Amniotic epithelial cell (primary cell): Measurements from ENCODE around the gene LDLRAD4.

Source experiments
- DNase-seq: peaks from one replicate; pipeline ENCODE4 v3.0.0-alpha.2; 2010; ENCODE audit warnings: low read depth

Gene LDLRAD4

DNA sequence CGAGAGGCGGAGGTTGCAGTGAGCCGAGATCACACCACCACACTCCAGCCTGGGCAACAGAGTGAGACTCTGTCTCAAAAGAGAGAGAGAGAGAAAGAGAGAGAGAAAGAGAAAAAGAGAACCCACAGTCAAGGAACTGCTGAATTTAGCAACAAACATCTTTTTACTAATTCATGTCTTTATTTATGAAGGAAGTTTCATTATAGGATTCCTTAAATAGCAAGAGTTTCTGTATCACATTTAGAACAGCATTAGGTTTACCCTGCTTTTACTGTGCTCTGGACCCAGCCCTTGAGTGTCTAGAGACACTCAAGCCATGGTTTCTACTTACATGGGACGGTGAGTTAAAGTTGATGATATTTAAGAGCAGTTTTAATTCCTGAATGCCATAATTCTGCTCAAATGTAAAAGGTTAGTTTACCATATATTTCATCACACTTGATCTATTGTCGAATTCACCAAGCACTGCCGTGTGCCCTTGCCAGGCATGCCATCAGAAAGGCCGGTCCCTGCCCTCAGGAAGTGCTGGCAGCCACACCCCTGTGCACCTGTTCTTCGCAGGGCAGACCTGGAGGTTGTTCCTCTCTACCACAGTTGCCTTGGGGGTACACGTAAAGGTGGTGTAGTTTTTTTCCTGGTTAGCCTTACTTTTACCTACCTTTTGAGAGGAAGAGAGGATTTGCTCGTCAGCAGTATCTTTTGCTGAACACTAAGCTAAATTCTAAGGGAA is 153.3 kb downstream of the LDLRAD4 start:
- DNase-seq: no peak

DNA sequence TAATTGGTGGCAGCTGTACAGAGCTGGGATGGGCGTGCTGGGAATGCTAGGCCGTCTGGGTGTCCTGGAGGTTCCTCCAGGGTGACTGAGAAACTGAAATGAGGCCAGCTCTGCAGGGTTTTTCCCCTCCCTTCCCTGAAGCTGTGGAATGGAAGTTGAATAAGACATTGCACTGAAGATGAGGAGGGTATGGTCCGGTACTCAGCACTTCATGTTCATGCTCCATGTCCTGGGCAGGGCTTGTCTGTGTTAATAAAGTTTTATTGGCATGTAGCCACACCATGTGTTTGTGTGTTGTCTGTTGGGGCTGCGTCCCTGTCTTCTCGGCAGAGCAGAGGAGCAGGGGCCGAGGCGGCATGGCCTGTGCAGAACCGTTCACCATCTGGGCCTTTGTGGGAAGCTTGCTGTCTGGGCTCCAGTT is 154.0 kb downstream of the LDLRAD4 start:
- no peak for DNase-seq

DNA sequence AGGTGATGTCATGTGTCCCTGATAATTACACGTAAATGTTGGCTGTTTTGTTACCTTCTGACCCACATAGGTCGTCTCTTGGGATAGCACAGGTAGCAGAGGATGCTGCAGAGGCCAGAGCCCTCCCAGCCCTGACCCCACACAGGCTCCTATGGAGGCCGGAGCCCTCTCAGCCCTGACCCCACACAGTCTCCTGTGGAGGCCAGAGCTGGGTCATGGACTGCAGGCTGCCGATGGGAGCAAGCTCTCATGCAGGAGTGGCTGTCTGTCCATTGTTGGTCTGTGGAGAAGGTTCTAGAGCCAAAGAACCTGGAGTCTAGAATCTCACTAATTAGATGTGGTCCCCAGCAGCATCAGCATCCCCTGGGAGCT is 155.5 kb downstream of the LDLRAD4 start:
- DNase-seq: no peak

DNA sequence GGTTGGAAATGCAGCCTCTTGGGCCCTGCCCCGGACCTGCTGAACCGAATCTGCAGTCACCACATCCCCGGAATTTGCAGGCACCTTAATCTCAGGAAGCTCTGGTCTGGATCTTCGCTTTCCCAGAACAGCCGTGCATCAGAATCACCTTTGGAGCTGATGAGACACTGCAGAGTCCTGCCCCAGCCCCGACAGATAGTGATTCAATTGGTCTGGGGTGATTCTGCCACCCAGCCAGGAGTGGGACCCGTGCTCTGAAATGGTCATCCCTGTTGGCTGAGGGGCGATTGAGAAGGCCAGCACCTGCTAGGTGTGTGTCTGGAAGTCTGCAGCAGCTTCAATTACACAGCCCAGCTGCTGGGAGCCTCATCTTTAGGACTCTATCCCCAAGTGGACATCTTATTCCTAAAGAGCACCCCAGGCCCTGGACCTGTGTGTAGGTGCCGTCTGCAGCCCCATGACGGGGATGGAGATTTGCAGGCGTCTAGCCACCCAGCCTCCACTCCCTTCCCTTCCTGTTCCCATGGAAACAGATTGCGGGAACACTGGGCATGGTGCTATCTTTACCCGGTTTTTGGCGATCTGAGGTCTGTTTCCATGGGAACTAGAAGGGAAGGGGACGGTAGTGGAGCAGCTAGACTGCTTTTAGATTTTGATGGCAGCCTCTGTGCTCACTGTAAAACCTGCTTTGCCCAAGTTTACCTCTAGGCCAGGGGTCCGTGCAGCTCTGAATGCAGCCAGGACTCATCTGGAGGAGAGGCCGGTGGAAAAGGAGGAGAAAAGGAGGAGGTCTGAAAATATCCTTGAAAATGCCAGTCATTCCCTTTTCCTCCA is 156.1 kb downstream of the LDLRAD4 start:
- DNase-seq: peak; percentile 43

DNA sequence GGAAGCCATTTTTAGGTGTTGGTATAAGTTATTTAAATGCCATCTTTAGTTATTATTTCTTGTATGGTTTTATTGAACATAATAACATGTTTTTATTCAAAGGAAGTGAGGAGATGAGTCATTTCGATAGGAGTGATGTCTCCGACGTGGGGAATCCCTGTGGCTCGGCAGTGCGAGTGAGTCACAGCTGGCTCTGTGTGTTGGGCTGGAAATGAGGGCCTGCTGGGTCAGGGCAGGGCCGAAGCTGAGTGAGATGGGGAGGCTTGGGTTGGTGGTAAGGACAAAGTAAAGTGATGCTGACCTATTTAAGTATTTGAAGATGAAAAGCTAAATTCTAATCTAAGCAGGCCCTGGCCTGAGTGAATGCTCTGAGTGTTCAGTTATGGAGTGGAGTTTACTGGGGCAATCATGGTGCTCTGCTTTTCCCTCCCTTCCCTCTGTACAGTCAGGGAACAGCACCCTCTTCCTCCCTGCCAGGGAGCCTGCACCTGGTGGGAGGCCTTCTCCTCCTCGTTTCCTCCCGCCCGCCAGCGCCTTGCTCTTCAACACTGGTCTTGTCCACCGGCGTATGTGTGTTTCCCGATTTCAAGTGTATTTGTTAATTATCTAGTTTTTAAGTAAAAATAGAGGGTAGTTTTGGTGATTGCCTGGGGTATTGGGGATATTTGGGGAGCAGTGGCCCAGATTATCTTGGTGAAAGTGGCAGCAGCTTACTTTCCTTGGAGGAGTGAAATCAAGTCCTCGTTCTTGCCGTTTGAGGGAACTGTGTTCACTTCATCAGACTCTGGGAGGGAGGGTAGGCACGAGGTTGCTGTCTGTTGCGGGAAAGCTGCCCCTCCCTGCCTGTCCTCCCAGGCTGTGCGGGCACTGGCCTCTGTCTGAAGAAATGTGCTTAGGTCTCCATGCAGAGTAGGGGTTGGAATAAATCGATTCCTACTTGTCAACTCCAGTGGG is 157.0 kb downstream of the LDLRAD4 start:
- DNase-seq: peak; percentile 91

DNA sequence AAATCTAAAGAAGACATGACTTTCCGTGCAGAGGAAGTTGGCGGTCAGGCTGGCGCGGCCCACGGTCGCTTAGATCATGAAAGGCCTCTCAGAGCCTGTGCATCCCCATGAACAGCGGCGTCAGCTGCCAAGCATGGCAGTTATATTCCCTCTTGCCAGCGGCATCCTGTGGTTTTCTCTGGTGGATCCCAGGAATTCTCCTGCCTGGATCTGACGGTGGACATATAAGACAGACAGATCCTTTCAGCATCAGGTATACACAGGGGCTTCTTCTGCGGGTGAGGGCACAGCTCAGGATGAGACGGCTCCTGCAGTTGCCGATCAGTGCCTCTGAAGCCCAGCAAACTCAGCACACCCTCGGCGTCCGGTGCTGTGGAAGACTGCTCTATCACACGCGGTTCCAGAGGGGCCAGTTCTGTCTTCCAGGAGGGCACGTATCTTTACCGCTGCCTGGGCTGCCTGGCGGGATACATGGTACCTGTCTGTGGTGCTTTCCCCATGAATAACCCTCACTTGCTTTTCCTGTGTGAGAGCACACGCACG is 157.8 kb downstream of the LDLRAD4 start:
- no peak for DNase-seq

DNA sequence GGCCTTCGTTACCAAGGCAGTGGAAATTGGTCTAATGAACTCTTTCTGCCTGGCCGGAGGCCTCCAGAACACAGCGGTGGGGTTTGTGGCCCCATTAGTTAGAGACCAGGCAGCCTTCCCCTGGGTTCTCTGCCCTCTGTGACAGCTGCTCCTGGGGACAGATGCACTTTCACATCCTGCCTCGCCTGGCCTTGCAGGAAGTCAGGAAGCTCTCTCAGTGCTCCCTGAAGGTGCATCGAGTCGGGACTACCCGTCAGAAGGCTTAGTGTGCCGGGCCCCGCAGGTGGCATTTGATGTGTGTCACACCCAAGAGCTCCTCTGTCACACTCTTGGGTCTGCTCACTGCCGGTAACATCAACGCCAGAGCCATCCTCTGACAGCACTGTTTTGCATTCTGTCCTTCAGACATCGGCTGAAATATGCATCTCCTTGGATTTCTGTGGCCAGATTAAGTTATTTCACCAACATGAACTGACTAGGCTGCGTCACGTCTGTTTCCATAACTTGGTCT is 158.3 kb downstream of the LDLRAD4 start:
- DNase-seq: no peak

DNA sequence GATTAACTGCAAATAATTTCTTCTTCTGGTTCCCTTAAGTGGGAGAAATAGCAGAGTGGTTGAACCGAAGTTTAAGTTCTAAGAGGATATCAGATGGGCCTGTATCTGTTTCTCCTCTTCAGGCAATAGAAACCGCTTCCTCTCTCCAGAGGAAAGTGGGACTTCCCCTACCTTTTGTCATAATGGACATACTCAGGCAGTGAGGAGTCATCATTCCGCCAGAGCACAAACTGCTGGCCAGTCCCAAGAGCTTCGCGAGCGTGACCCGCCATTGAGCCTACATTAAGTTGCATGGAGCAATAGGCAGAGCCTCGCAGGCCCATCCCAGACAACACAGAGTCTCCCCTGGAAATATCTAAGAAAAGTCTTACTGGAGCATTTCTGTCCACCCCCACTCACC is 158.9 kb downstream of the LDLRAD4 start:
- DNase-seq: peak; percentile 17

DNA sequence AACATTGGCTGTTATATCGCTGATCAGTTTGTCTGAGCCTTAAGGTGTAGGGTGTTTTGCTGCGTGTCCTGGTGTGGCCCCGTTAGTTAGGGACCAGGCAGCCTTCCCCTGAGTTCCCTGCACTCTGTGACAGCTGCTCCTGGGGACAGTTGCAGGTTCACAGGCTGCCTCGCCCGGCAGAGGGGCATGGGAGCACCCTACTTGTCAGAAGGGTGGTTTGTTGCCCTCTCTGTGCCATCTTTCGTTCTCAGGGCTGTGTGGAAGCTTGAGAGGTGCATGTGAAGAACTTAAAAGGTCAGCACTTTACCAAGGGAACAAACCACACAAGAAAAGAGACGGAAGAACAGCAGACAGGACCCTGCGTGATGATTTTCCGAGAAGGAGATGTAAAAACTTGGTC is 159.6 kb downstream of the LDLRAD4 start:
- DNase-seq: no peak

DNA sequence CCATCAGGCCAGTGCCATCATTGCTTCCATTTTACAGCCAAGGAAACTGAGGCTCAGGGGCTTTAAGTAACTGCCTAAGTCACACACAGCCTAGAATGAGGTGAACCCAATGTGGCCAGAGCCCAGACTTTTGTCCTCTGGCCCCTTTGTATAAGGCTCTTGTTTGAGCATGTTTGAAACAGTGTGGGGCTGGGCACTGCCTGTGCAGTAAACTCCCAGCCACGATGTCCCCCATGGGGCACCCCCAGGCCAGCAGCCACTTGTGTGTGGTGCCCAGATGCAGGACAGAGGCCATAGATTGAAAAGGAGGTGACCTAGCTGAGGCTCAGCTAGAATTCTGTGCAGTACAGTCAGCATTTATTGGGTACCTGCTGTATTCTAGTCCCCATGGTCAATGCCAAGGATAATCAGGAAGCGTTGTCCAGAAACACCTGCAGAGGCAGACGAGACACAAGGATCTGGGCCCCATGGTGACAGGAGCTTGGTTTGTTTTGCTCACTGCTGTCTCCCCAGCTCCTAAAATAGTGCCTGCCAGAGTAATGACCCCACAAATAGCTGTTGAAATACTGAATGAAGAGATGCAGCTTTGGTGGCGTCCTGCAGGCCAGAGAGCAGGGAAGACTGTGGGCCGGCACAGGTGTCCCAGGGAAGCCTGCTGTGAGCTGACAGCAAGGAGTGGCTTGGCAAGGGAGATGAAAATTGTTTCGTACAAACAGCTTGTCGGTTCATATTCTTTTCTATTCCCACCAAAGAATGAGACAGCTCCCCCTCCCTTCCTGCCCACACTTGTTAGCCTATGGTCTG is 160.7 kb downstream of the LDLRAD4 start:
- DNase-seq: no peak

DNA sequence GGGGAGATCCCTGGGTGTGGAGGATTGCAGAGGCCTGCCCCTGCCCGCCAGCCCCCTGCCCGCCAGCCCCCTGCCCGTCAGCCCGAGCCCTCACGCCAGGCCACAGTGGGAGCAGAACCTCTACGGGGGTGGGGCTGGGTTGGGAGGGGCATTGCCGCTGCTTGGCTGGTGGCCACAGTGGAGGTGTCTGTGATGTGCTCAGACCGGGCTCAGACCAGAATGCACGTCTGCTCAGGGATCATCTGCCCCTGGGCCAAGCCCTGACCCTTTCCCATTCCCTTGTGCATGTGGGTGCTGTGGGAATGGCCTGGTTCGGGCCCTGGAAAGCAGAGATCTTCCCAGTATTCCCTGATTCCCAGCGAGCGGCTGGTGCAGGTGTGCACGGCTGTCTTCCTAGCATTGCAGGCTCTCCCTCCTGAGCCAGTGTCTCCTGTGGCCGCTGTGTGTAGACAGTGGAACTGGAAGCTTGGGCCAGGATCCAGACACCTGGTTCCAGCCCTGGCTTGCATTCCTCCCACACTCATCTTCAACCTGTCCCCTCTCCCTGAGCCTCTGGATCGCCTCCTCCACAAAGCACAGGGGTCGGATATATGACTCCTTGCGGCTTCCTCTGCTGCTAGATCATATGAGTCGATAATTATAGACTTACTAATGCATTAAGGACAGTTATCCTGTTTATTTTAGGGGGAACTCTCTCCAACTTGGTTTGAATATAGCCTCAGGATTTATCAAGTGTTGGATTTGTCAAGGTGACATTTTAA is 161.6 kb downstream of the LDLRAD4 start:
- no peak for DNase-seq

DNA sequence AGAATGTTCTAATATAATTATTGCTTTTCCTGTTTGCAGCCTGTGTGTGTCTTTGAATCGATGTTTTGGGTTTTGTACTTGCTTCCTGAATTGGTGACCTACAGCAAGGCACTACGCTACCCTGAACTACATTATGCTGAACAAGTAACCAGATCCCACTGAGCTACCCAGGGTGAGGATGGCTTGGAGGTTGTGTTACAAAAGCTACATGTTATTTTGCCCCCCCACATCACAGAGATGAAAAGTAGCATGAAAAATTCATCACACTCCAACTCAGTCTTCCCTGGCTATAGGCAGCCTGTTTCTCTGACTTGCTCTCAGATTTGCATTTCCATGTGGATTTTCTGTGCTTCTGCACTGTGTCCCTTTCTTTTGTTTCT is 162.1 kb downstream of the LDLRAD4 start:
- no peak for DNase-seq

DNA sequence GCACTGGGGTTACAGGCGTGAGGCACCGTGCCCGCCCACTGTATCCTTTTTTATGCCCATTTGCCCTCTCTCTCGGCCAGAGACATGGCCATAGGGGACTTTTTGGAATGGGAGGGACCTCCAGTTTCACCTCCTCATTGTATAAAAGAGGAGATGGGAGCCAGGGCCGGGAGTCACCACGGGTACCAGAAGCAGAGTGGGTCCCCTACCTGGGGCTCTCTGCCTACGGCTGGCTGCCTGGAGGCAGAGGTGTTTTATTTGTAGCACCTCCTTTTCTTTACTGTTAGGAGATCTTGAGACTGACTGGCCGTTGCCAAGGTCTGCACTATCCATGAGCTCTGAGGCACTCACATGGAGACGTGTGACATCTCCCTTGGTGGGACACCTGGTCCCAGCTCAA is 162.8 kb downstream of the LDLRAD4 start:
- DNase-seq: no peak

DNA sequence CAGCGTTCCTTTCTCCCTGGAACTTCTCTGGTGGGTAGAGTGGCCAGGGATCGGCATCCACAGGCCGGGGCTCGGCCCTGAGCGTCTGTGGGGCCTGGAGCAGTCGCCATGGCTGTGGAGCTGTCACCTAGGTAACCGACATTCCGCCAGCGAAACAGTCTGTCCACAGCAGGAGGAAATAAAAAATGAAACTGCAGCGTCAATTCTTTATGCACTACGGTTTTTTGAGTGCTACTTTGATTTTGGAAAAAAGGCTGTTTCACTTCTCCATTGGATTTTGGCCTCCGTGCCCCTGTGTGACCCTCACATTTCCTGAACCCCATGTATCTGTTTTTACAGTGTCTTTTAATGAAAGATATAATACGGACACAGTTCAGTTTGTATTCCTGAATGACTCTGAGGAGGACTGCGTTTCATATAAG is 163.4 kb downstream of the LDLRAD4 start:
- DNase-seq: peak; percentile 58

DNA sequence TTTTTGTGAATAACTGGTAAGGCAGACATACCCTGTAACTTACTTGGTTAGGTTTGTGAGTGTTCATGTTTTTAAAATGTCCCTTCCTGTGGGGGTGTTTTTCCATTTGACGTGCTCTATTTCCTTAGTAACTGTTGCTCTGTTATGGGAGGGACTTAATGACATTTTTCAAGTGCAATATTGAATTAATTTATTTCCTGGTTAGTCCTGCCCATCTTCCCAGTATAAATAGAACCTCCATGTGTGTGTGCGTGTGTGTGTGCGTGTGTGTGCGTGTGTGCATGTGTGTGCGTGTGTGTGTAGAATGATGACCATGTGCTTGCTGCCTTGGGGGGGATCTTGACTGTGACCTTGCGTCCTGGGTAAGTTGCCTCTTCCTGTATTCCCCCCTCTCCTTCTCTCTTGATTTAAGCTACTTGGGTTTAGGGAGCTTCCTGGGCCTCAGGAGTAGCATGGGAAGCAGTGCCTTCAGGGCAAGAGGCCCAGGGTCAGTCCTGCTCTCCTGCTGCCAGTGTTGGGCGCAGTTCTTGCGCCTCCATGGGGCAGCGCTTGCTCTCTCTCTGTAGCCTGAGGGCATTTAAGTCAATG is 163.9 kb downstream of the LDLRAD4 start:
- DNase-seq: peak; percentile 51

DNA sequence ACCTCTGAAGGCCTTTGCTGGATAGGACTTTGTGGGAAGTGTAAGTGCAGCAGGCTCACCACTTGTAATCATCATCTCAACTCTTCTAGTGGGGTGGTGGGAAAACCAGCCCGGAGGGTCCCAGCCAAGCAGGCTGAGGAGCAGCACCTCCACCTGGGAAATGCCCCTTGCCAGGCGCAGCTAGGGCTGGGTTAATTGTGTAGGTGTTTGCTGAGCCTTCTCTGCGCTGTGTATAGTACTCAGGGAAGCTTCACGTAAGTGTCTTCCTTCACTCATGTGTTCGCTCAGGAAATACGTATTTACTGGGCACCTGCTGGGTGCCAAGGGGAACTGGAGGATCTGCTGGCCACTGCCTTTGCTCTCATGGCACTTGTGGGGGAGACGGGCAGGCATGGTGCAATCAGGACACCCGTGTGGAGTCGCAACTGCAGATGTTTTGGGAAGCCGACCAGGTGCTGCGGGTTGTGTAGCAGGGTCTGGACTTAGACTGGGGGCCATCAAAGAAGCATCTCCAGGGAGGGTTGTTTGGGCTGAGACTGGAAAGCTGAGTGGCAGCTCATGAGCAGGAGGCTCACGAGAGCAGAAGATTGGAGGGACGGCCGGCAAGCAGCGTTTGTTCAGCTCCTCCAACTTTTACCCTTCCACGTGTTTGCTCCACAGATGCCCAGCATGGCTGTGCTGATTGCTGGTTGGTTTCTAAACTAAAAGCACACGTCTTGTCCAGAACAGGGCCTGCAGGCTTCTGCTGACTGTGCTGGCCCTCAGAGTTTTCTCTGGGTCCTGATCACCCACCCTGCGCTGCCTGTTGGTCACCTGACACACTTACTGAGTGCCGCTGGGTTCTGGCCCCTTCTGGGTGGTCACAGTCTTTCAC is 164.6 kb downstream of the LDLRAD4 start:
- DNase-seq: no peak

DNA sequence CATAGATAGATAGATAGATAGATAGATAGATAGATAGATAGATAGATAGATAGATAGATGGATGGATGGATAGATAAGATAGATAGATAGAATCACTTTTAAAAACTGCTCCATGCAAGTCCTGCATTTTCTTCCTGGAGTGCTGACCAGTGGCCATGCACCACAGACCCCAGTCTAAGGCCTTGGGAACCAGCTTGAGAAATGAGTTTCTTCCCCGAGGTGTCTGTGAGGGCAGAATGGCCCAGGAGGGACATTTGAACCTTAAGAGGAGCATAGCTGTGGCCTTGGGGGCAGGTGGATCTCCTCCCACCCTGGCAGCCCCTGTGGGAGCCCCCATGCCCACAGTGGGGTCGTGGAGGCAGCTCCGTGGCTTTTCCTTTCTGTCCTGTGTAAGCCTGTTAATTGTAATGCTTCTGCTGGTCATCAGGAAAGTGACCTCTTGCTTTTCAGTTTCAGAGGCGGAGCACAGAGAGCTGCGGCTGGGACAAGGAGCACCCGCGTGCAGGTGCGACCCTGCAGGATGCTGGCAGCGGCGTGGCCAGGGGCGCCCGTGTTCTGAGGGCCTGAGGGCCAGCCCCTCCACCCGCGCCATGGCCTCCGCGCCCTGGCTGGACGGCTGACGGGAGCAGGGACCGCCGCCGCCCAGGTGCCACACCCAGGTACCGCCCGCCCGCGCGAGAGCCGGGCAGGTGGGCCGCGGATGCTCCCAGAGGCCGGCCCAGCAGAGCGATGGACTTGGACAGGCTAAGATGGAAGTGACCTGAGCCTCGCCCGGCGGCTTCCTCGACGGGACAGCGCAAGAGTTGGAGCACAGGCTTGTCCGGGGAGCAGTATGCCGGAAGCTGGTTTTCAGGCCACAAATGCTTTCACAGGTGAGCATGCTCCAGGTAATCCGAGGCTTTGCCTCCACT is 168.6 kb downstream of the LDLRAD4 start:
- DNase-seq: no peak
